Stimulated activated CD8-positive, alpha-beta memory T cell treated with anti-CD3 and anti-CD28 coated beads, Interleukin-15, amount 100 ng/mL, for 1 hour (primary cell): ENCODE results near the gene CCER1.

Source experiments
- DNase-seq: peaks from one replicate; pipeline ENCODE4 v3.0.0-alpha.2; 2020; ENCODE audit warnings: low read depth

Gene CCER1

GRCh38 chr12:90965204-90965603 is 10.2 kb upstream of the CCER1 start:
- no peak for DNase-seq

- DNase-seq, result no peak
Observed at GRCh38 chr12:90964616-90965015, 9.6 kb upstream of the CCER1 start.

- no peak for DNase-seq
Observed at GRCh38 chr12:90963946-90964345, 9.0 kb upstream of the CCER1 start.

GRCh38 chr12:90961154-90961553 is 6.2 kb upstream of the CCER1 start:
- no peak for DNase-seq

- DNase-seq, result no peak
Observed at GRCh38 chr12:90959538-90960139, 4.7 kb upstream of the CCER1 start.

GRCh38 chr12:90959032-90959431 is 4.1 kb upstream of the CCER1 start:
- DNase-seq, result no peak

GRCh38 chr12:90958347-90958746 is 3.4 kb upstream of the CCER1 start:
- DNase-seq, result no peak

GRCh38 chr12:90954428-90954827 is 548 bp downstream of the CCER1 start:
- no peak for DNase-seq

- DNase-seq, result no peak
Observed at GRCh38 chr12:90953956-90954421, 987 bp downstream of the CCER1 start.

GRCh38 chr12:90951432-90952105 is 3.4 kb downstream of the CCER1 start:
- DNase-seq, result no peak

- no peak for DNase-seq
Observed at GRCh38 chr12:90947869-90948268, 7.1 kb downstream of the CCER1 start.

- no peak for DNase-seq
Observed at GRCh38 chr12:90945070-90945649, 9.8 kb downstream of the CCER1 start.

- DNase-seq, result no peak
Observed at GRCh38 chr12:90943255-90943654, 11.7 kb downstream of the CCER1 start.

GRCh38 chr12:90940872-90941499 is 14.0 kb downstream of the CCER1 start:
- no peak for DNase-seq

GRCh38 chr12:90939382-90939781 is 15.6 kb downstream of the CCER1 start:
- no peak for DNase-seq

- no peak for DNase-seq
Observed at GRCh38 chr12:90938451-90938850, 16.5 kb downstream of the CCER1 start.

- no peak for DNase-seq
Observed at GRCh38 chr12:90937651-90938050, 17.3 kb downstream of the CCER1 start.

- DNase-seq, result no peak
Observed at GRCh38 chr12:90936230-90937005, 18.6 kb downstream of the CCER1 start.

GRCh38 chr12:90925562-90925961 is 29.4 kb downstream of the CCER1 start:
- DNase-seq, result no peak

GRCh38 chr12:90924406-90924805 is 30.6 kb downstream of the CCER1 start:
- no peak for DNase-seq

GRCh38 chr12:90922145-90922627 is 32.8 kb downstream of the CCER1 start:
- no peak for DNase-seq

GRCh38 chr12:90921536-90921935 is 33.4 kb downstream of the CCER1 start:
- DNase-seq, result no peak
